Sigmoid colon (tissue), 4 donors: Measurements from ENCODE around the gene THBS1.

ENCODE experiments used
- POLR2A ChIP-seq, 2 donors: fragments of 450-650 bp; IDR thresholded peaks; one replicate each; pipeline ENCODE4 v1.6.1; 2016; ENCODE audit warnings: antibody characterized with exemption in 2 of 2, mild to moderate bottlenecking in 2 of 2, moderate library complexity in 2 of 2
- POLR2AphosphoS5 ChIP-seq, 4 donors: sonication (generic); formaldehyde crosslinking; IDR thresholded peaks; one replicate each; pipeline ENCODE4 v1.6.1; 2017; ENCODE audit warnings: antibody characterized with exemption in 4 of 4

DNA sequence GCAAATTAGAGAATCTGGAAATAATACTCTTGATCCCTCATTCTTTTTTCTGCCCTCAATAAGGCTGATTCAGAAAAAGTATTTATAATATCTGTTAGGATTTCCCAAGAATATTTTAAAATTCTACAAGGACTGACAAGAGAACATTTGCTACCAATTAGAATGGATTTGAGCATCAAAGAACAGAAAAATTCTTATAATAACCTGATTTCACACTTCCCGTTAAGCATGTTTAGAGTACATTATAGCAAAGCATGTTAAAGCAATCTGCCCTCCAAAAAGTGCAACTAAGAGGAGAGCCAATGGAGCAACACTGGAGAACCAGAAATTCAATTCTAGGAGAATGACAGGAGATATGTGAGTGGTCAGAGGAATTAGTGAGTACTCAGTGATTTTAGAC is 57.2 kb downstream of the THBS1 start:
- TF ChIP-seq POLR2A (IDR thresholded peaks at IDR 0.05), result no peak
- TF ChIP-seq POLR2AphosphoS5 (IDR thresholded peaks at IDR 0.05), result no peak
